Effector memory CD4-positive, alpha-beta T cell (primary cell): ENCODE measurements around the gene C11orf24.
"Not testable (repeated sequence)": the region's sequence is repeated elsewhere in the genome, so short reads cannot be mapped to it uniquely, and the experiment has no call there.

Experiments
- DNase-seq, 3 donors: peaks; one replicate each; pipeline ENCODE4 v3.0.0-alpha.2; 2020
- H3K27ac ChIP-seq: 2 replicates; pipeline ENCODE4 v1.7.0; 2013; ENCODE audit warnings: mild to moderate bottlenecking, low read length, moderate library complexity; ENCODE audit not compliant: insufficient read depth, poor library complexity, severe bottlenecking
- H3K27me3 ChIP-seq: replicated peaks from 2 replicates; pipeline ENCODE4 v1.7.0; 2013; ENCODE audit warnings: mild to moderate bottlenecking, low read length; ENCODE audit not compliant: insufficient read depth, control insufficient read depth, poor library complexity, severe bottlenecking
- H3K36me3 ChIP-seq: 2 replicates; pipeline ENCODE4 v1.7.0; 2013; ENCODE audit warnings: mild to moderate bottlenecking, low read length, moderate library complexity; ENCODE audit not compliant: control insufficient read depth, insufficient read depth
- H3K4me1 ChIP-seq: 2 replicates; pipeline ENCODE4 v1.7.0; 2013; ENCODE audit warnings: low read length, mild to moderate bottlenecking; ENCODE audit not compliant: control insufficient read depth, insufficient read depth, poor library complexity, severe bottlenecking
- H3K4me3 ChIP-seq: 2 replicates; pipeline ENCODE4 v1.7.0; 2013; ENCODE audit warnings: low read length, low read depth, mild to moderate bottlenecking; ENCODE audit not compliant: insufficient read depth, poor library complexity, severe bottlenecking
- H3K9me3 ChIP-seq: 2 replicates; pipeline ENCODE4 v1.7.0; 2013; ENCODE audit warnings: mild to moderate bottlenecking, low read length, moderate library complexity; ENCODE audit not compliant: control insufficient read depth

The C11orf24 gene

GRCh38 chr11:68287419-68287818 lies 15.6 kb upstream of the C11orf24 start:
- Histone ChIP-seq H3K9me3 (no peaks in the 10 kb centered on the region), H3K27me3 (no peaks in the 10 kb centered on the region), H3K4me3 (no peak overlapping the region), H3K27ac (no peak overlapping the region), H3K4me1 (peaks cover 2% of the 10 kb centered on the region), H3K36me3 (no peaks in the 10 kb centered on the region)
- DNase-seq: no peak

GRCh38 chr11:68284588-68284987 lies 12.8 kb upstream of the C11orf24 start:
- not testable (repeated sequence) for H3K36me3 ChIP-seq, H3K27ac ChIP-seq, H3K4me3 ChIP-seq, DNase-seq, H3K27me3 ChIP-seq, H3K9me3 ChIP-seq
- H3K4me1 ChIP-seq: peaks cover 11% of the 10 kb centered on the region

- no peak overlapping the region for H3K27ac ChIP-seq
- H3K4me1 ChIP-seq: peaks cover 11% of the 10 kb centered on the region
- no peaks in the 10 kb centered on the region for H3K36me3 ChIP-seq
- DNase-seq: no peak
- no peaks in the 10 kb centered on the region for H3K9me3 ChIP-seq
- H3K4me3 ChIP-seq: no peak overlapping the region
- H3K27me3 ChIP-seq: no peaks in the 10 kb centered on the region
Observed at GRCh38 chr11:68282861-68283230, 11.1 kb upstream of the C11orf24 start.

DNA sequence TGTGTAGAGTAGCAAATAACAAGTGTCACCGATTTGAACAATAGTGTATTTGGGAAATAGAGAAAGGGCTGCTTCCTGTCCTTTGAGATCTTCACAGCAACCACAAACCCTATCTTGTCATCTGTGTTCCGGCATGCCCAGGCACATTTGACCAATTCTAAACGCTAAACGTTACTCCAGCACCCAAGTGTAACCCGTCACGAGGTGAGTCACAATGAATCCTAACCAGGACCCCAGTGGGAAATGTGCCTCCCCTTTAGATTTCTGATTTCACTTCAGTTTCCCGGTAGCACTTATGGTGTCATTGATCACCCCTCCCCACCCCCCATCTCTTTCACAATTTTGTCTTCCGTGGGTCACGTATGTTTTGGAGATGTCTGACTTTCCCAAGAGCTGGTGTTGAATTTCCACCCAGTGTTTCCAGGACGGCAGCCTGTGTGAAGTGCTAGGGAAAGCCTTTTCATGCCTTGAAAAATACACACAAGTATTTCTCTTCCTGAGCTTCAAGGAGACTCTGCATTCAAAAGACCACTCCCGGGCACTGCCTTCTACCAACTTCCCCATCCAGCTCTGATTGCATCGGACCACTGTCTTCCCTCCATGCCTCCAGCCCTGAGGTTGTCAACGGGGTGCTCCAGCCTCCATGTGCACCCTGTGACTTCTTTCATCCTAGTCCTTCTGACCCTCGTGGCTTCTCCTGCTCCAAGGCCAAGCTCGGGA lies 10.5 kb upstream of the C11orf24 start:
- H3K9me3 ChIP-seq: no peaks in the 10 kb centered on the region
- H3K4me3 ChIP-seq: peak overlapping the region; percentile 29
- H3K4me1 ChIP-seq: peaks cover 11% of the 10 kb centered on the region
- no peak overlapping the region for H3K27ac ChIP-seq
- no peak for DNase-seq
- H3K27me3 ChIP-seq: no peaks in the 10 kb centered on the region
- H3K36me3 ChIP-seq: no peaks in the 10 kb centered on the region

- Histone ChIP-seq H3K9me3 (no peaks in the 10 kb centered on the region), H3K4me1 (peaks cover 11% of the 10 kb centered on the region), H3K27ac (no peak overlapping the region), H3K27me3 (no peaks in the 10 kb centered on the region), H3K4me3 (no peak overlapping the region), H3K36me3 (no peaks in the 10 kb centered on the region)
- DNase-seq: no peak
Observed at GRCh38 chr11:68279676-68280075, 7.9 kb upstream of the C11orf24 start.

GRCh38 chr11:68276861-68277260 lies 5.1 kb upstream of the C11orf24 start:
- Histone ChIP-seq H3K27ac (no peak overlapping the region), H3K36me3 (no peaks in the 10 kb centered on the region), H3K9me3 (no peaks in the 10 kb centered on the region), H3K4me1 (peaks cover 3% of the 10 kb centered on the region), H3K4me3 (no peak overlapping the region), H3K27me3 (no peaks in the 10 kb centered on the region)
- no peak for DNase-seq

GRCh38 chr11:68275721-68276507 lies 4.1 kb upstream of the C11orf24 start:
- Histone ChIP-seq H3K4me1 (peaks cover 2% of the 10 kb centered on the region), H3K9me3 (no peaks in the 10 kb centered on the region), H3K27ac (no peak overlapping the region), H3K27me3 (no peaks in the 10 kb centered on the region), H3K36me3 (no peaks in the 10 kb centered on the region), H3K4me3 (no peak overlapping the region)
- DNase-seq: no peak

DNA sequence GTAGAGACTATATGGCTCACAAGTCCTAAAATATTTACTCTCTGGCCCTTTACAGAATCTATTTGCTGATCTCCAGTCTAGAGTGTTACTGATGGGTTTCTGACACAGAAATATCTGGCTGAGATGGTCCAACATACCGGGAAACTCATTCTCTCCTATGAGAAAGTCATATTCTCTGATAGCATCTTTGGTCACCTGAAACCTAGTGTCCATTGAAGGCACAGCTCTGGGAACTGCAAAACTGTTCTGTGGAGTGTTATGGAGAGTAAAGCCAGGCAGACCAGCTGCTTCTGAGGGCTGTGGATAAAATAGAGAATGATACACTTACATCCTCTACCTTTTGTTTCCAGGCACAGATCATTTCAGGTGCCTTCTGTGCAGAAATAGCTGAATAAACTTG lies 2.5 kb upstream of the C11orf24 start:
- no peak overlapping the region for H3K27ac ChIP-seq
- H3K27me3 ChIP-seq: no peaks in the 10 kb centered on the region
- no peaks in the 10 kb centered on the region for H3K9me3 ChIP-seq
- peaks cover 4% of the 10 kb centered on the region for H3K4me1 ChIP-seq
- DNase-seq: no peak
- no peak overlapping the region for H3K4me3 ChIP-seq
- no peaks in the 10 kb centered on the region for H3K36me3 ChIP-seq

- Histone ChIP-seq H3K27me3 (no peaks in the 10 kb centered on the region), H3K9me3 (no peaks in the 10 kb centered on the region), H3K36me3 (no peaks in the 10 kb centered on the region), H3K4me3 (no peak overlapping the region), H3K27ac (no peak overlapping the region), H3K4me1 (peaks cover 4% of the 10 kb centered on the region)
- no peak for DNase-seq
Observed at GRCh38 chr11:68273026-68273738, 1.4 kb upstream of the C11orf24 start.
